Measurements from ENCODE around the gene IGFL1. TPM values are rescaled to one million over a fixed set of nuclear protein-coding genes. Genes with fewer than 3 reads are reported as not detected.
"Not testable (repeated sequence)": the region's sequence is repeated elsewhere in the genome, so short reads cannot be mapped to it uniquely, and the experiment has no call there.

Gene IGFL1
- polyA plus RNA-seq, 2 of the 4 experiments (the other 2 are of a cell fraction), result 0.88 to 1.9 TPM

DNA sequence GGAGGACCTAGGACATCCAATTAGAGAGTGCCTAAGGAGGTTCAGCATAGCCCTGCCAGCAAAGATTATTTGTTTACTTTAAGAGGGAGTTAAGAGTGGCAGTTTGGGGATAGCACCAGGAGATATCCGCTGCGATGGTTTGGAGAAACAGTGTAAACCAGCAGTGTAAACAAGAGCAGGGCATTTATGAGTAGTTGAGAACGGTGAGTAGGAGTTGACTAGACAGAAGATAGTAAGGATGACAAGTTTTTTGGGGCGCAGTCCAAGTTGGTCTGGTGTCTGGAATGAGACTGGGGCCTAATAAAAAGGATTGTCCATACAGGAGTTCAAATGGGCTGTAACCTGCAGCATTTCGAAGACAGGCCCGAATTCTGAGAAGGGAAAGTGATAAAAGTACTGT, 44.4 kb downstream of the IGFL1 start:
- WGBS (ENCODE audit: missing lambda C conversion rate), result 49% methylated on average over 6 of the region's 6 CpGs
- peaks cover 39% of the 10 kb centered on the region for H3K4me1 ChIP-seq
- H3K4me3 ChIP-seq; POLR2A ChIA-PET; H3K9me3 ChIP-seq; DNase-seq (ENCODE audit: low read depth in 1 of 2, low spot score in 1 of 2); FAIRE-seq; ATAC-seq: not testable (repeated sequence)
- H3K4me2 ChIP-seq, result 0 out of 3 replicates have a peak overlapping the region, but pooled peaks have one; percentile 22
- H3K27ac ChIP-seq, result peak overlapping the region; percentile 6 to 83; a peak in 3 of 6 replicates
- CTCF ChIA-PET, result interaction anchor here (19.2 kb wide), 1 partner anchor 188 kb away, joined by 854 read pairs; no protein-coding TSS in a partner anchor

- WGBS (ENCODE audit: missing lambda C conversion rate), result 81% methylated on average over 7 of the region's 7 CpGs
- POLR2A ChIA-PET, result no interaction called here
- FAIRE-seq (no peak), DNase-seq (ENCODE audit: low read depth in 1 of 2, low spot score in 1 of 2) (no peak), ATAC-seq (no peak)
- CTCF ChIA-PET, result interaction anchor here (1.1 to 9.5 kb wide), 22 partner anchors 10 to 264 kb away, joined by 3 to 131 read pairs (median 30); partner anchors contain the start of genes HIF3A and PPP5C
- H3K4me1 ChIP-seq, result peaks cover under 1% of the 10 kb centered on the region; the same call in 1 of the 3 replicates
- no peak for TF ChIP-seq RARB (CRISPR knock-in tag; IDR thresholded peaks at IDR 0.05)
- TF ChIP-seq, protein P1, sequence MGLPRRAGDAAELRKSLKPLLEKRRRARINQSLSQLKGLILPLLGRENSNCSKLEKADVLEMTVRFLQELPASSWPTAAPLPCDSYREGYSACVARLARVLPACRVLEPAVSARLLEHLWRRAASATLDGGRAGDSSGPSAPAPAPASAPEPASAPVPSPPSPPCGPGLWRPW (IDR thresholded peaks at IDR 0.05), result no peak
- TF ChIP-seq ZFP36 (IDR thresholded peaks at IDR 0.05; ENCODE audit: borderline replicate concordance, partially characterized antibody), result no peak
- TF ChIP-seq, protein P2, sequence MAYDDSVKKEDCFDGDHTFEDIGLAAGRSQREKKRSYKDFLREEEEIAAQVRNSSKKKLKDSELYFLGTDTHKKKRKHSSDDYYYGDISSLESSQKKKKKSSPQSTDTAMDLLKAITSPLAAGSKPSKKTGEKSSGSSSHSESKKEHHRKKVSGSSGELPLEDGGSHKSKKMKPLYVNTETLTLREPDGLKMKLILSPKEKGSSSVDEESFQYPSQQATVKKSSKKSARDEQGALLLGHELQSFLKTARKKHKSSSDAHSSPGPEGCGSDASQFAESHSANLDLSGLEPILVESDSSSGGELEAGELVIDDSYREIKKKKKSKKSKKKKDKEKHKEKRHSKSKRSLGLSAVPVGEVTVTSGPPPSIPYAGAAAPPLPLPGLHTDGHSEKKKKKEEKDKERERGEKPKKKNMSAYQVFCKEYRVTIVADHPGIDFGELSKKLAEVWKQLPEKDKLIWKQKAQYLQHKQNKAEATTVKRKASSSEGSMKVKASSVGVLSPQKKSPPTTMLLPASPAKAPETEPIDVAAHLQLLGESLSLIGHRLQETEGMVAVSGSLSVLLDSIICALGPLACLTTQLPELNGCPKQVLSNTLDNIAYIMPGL (CRISPR knock-in tag; IDR thresholded peaks at IDR 0.05; ENCODE audit: borderline replicate concordance), result no peak
- TF ChIP-seq SREBF2 (IDR thresholded peaks at IDR 0.05), result no peak
- no peak overlapping the region for H3K4me2 ChIP-seq
- no peaks in the 10 kb centered on the region for H3K9me3 ChIP-seq
- no peak overlapping the region for H3K27ac ChIP-seq
- H3K4me3 ChIP-seq, result no peak overlapping the region
Measured at GRCh38 chr19:46279177-46279576, 49.6 kb downstream of the IGFL1 start.

Other genes starting within 250 kb of the IGFL1 start
- 3.2 and 4.1 TPM in 2 replicates for gene CCDC61, start 234.3 kb upstream of the IGFL1 start, polyA plus RNA-seq (2011; rRNA removed)
- gene CCDC61, start 234.3 kb upstream of the IGFL1 start, polyA plus RNA-seq (2017; fragmentation: RNase III; extraction: RNeasy Plus Mini Kit Qiagen cat#74134 plus additional on column Dnase treatment), result 6.9 to 9.0 TPM (median 8.2 TPM) in 3 replicates
- not detected in 2 replicates for gene PGLYRP1, start 206.7 kb upstream of the IGFL1 start, polyA plus RNA-seq (2011; rRNA removed)
- not detected in 3 replicates for gene PGLYRP1, start 206.7 kb upstream of the IGFL1 start, polyA plus RNA-seq (2017; fragmentation: RNase III; extraction: RNeasy Plus Mini Kit Qiagen cat#74134 plus additional on column Dnase treatment)
- 1.7 and 2.4 TPM in 2 replicates for gene IGFL4, start 188.7 kb upstream of the IGFL1 start, polyA plus RNA-seq (2011; rRNA removed)
- gene IGFL4, start 188.7 kb upstream of the IGFL1 start, polyA plus RNA-seq (2017; fragmentation: RNase III; extraction: RNeasy Plus Mini Kit Qiagen cat#74134 plus additional on column Dnase treatment), result 1.3 to 3.1 TPM (median 2.8 TPM) in 3 replicates
- gene IGFL3, start 105.1 kb upstream of the IGFL1 start, polyA plus RNA-seq (2011; rRNA removed), result 0.16 TPM in 1 of 2 replicates, not detected in the other
- gene IGFL3, start 105.1 kb upstream of the IGFL1 start, polyA plus RNA-seq (2017; fragmentation: RNase III; extraction: RNeasy Plus Mini Kit Qiagen cat#74134 plus additional on column Dnase treatment), result 0.44 to 1.1 TPM (median 0.66 TPM) in 3 replicates
- gene IGFL2, start 81.5 kb upstream of the IGFL1 start, polyA plus RNA-seq (2011; rRNA removed), result 0.78 and 1.9 TPM in 2 replicates
- 0.21 to 1.4 TPM (median 1.1 TPM) in 3 replicates for gene IGFL2, start 81.5 kb upstream of the IGFL1 start, polyA plus RNA-seq (2017; fragmentation: RNase III; extraction: RNeasy Plus Mini Kit Qiagen cat#74134 plus additional on column Dnase treatment)
- not detected in 2 replicates for gene HIF3A, start 67.3 kb downstream of the IGFL1 start, polyA plus RNA-seq (2011; rRNA removed)
- gene HIF3A, start 67.3 kb downstream of the IGFL1 start, polyA plus RNA-seq (2017; fragmentation: RNase III; extraction: RNeasy Plus Mini Kit Qiagen cat#74134 plus additional on column Dnase treatment), result not detected in 3 replicates
- gene PPP5C, start 117.3 kb downstream of the IGFL1 start, polyA plus RNA-seq (2011; rRNA removed), result 107 and 126 TPM in 2 replicates
- 93.5 to 99.8 TPM (median 94.2 TPM) in 3 replicates for gene PPP5C, start 117.3 kb downstream of the IGFL1 start, polyA plus RNA-seq (2017; fragmentation: RNase III; extraction: RNeasy Plus Mini Kit Qiagen cat#74134 plus additional on column Dnase treatment)
- gene CCDC8, start 183.8 kb downstream of the IGFL1 start, polyA plus RNA-seq (2011; rRNA removed), result 0.04 TPM in 1 of 2 replicates, not detected in the other
- gene CCDC8, start 183.8 kb downstream of the IGFL1 start, polyA plus RNA-seq (2017; fragmentation: RNase III; extraction: RNeasy Plus Mini Kit Qiagen cat#74134 plus additional on column Dnase treatment), result 0.03 to 0.08 TPM in 2 of 3 replicates, not detected in the other
- 0.01 TPM in 1 of 2 replicates, not detected in the other for gene PNMA8C, start 199.2 kb downstream of the IGFL1 start, polyA plus RNA-seq (2011; rRNA removed)
- not detected in 3 replicates for gene PNMA8C, start 199.2 kb downstream of the IGFL1 start, polyA plus RNA-seq (2017; fragmentation: RNase III; extraction: RNeasy Plus Mini Kit Qiagen cat#74134 plus additional on column Dnase treatment)
- 11.2 and 14.1 TPM in 2 replicates for gene PNMA8A, start 241.8 kb downstream of the IGFL1 start, polyA plus RNA-seq (2011; rRNA removed)
- 14.9 to 17.2 TPM (median 15.4 TPM) in 3 replicates for gene PNMA8A, start 241.8 kb downstream of the IGFL1 start, polyA plus RNA-seq (2017; fragmentation: RNase III; extraction: RNeasy Plus Mini Kit Qiagen cat#74134 plus additional on column Dnase treatment)

Data from A549 (cell line).